OCI-LY1 (cell line): ENCODE results near the gene ADGRG2.

Source experiments
- H2AFZ ChIP-seq: fragments of 200-600 bp; sonication (generic), shearing (Covaris generic); 2 replicates; pipeline ENCODE4 v1.6.0; 2014; ENCODE audit warnings: antibody characterized with exemption, mild to moderate bottlenecking, low read length
- H3F3A ChIP-seq: fragments of 200-600 bp; sonication (generic), shearing (Covaris generic); 2 replicates; pipeline ENCODE4 v1.6.0; 2014; ENCODE audit warnings: mild to moderate bottlenecking, antibody characterized with exemption, low read length, moderate library complexity; ENCODE audit not compliant: insufficient read depth
- H3K27ac ChIP-seq: fragments of 200-600 bp; sonication (generic); 2 replicates; pipeline ENCODE4 v1.5.1; 2014; ENCODE audit warnings: low read length, mixed run types, mild to moderate bottlenecking, low read depth; ENCODE audit not compliant: poor library complexity, severe bottlenecking
- H3K27me3 ChIP-seq: fragments of 200-600 bp; sonication (generic); 2 replicates; pipeline ENCODE4 v1.6.0; 2014; ENCODE audit warnings: antibody characterized with exemption, mild to moderate bottlenecking, low read length, moderate library complexity; ENCODE audit not compliant: insufficient read depth
- H3K36me3 ChIP-seq: fragments of 200-600 bp; sonication (generic); 2 replicates; pipeline ENCODE4 v1.6.1; 2014; ENCODE audit warnings: mild to moderate bottlenecking, antibody characterized with exemption, low read length, moderate library complexity, mixed read lengths; ENCODE audit not compliant: insufficient read depth
- H3K4me1 ChIP-seq: fragments of 200-600 bp; sonication (generic); 2 replicates; pipeline ENCODE4 v1.5.1; 2014; ENCODE audit warnings: mild to moderate bottlenecking, low read length, moderate library complexity; ENCODE audit not compliant: insufficient read depth, severe bottlenecking
- H3K4me2 ChIP-seq: fragments of 200-600 bp; sonication (generic), shearing (Covaris generic); 2 replicates; pipeline ENCODE4 v1.6.1; 2014; ENCODE audit warnings: low read length
- H3K4me3 ChIP-seq: fragments of 200-600 bp; sonication (generic); 2 replicates; pipeline ENCODE4 v1.5.1; 2014; ENCODE audit warnings: low read length, low read depth, mild to moderate bottlenecking, mixed read lengths; ENCODE audit not compliant: poor library complexity, severe bottlenecking
- H3K79me2 ChIP-seq: fragments of 200-600 bp; shearing (Covaris generic); 2 replicates; pipeline ENCODE4 v1.6.1; 2016; ENCODE audit warnings: mixed run types, low read length, mixed read lengths; ENCODE audit not compliant: insufficient read depth
- H3K9ac ChIP-seq: fragments of 200-600 bp; sonication (generic), shearing (Covaris generic); 2 replicates; pipeline ENCODE4 v1.6.1; 2014; ENCODE audit warnings: mild to moderate bottlenecking, low read length, mixed read lengths
- H3K9me2 ChIP-seq: fragments of 200-600 bp; sonication (generic), shearing (Covaris generic); 2 replicates; pipeline ENCODE4 v1.6.1; 2014; ENCODE audit warnings: low read depth, mild to moderate bottlenecking, low read length, mixed read lengths
- H3K9me3 ChIP-seq: fragments of 200-600 bp; shearing (Covaris generic); 2 replicates; pipeline ENCODE4 v1.6.1; 2014; ENCODE audit warnings: low read length, mixed read lengths
- H4K20me1 ChIP-seq: fragments of 200-600 bp; sonication (generic), shearing (Covaris generic); 2 replicates; pipeline ENCODE4 v1.6.0; 2016; ENCODE audit warnings: mild to moderate bottlenecking, low read length; ENCODE audit not compliant: insufficient read depth
- CTCF ChIP-seq: fragments of 200-600 bp; sonication (generic), shearing (Covaris generic); IDR thresholded peaks from 2 replicates; pipeline ENCODE4 v1.5.1; 2017; ENCODE audit warnings: mild to moderate bottlenecking, antibody characterized with exemption, low read length, moderate library complexity, mixed read lengths
- EZH2 ChIP-seq: fragments of 200-600 bp; sonication (generic), shearing (Covaris generic); IDR thresholded peaks from 2 replicates; pipeline ENCODE4 v1.8.0; 2017; ENCODE audit warnings: borderline replicate concordance, mixed run types, mild to moderate bottlenecking, antibody characterized with exemption, low read length, moderate library complexity, mixed read lengths

ADGRG2 gene

GRCh38 chrX:19129694-19130093, 7.4 kb upstream of the ADGRG2 start:
- Histone ChIP-seq H3K4me2 (no peak overlapping the region), H3K4me3 (no peak overlapping the region), H3K9me2 (no peaks in the 10 kb centered on the region), H3K27ac (no peak overlapping the region), H2AFZ (no peak overlapping the region), H3K9me3 (no peaks in the 10 kb centered on the region), H4K20me1 (no peaks in the 10 kb centered on the region), H3K27me3 (no peaks in the 10 kb centered on the region), H3K9ac (no peak overlapping the region), H3K79me2 (no peaks in the 10 kb centered on the region), H3K4me1 (no peaks in the 10 kb centered on the region), H3F3A (no peaks in the 10 kb centered on the region), H3K36me3 (no peaks in the 10 kb centered on the region)
- no peak for TF ChIP-seq CTCF
- TF ChIP-seq EZH2: no peak

- Histone ChIP-seq H3K9ac (no peak overlapping the region), H3F3A (no peaks in the 10 kb centered on the region), H3K4me2 (no peak overlapping the region), H3K4me3 (no peak overlapping the region), H3K27me3 (no peaks in the 10 kb centered on the region), H3K4me1 (no peaks in the 10 kb centered on the region), H4K20me1 (no peaks in the 10 kb centered on the region), H3K36me3 (no peaks in the 10 kb centered on the region), H3K79me2 (no peaks in the 10 kb centered on the region), H3K9me2 (no peaks in the 10 kb centered on the region), H2AFZ (no peak overlapping the region), H3K27ac (no peak overlapping the region), H3K9me3 (no peaks in the 10 kb centered on the region)
- no peak for TF ChIP-seq EZH2
Measured at GRCh38 chrX:19127649-19128168, 5.4 kb upstream of the ADGRG2 start.

GRCh38 chrX:19122641-19123009, 357 bp upstream of the ADGRG2 start:
- H2AFZ ChIP-seq: no peak overlapping the region
- H3K9me2 ChIP-seq: no peaks in the 10 kb centered on the region
- no peaks in the 10 kb centered on the region for H3K36me3 ChIP-seq
- H3F3A ChIP-seq: no peaks in the 10 kb centered on the region
- H3K79me2 ChIP-seq: no peaks in the 10 kb centered on the region
- H3K9ac ChIP-seq: no peak overlapping the region
- TF ChIP-seq CTCF (no peak), EZH2 (no peak)
- H3K9me3 ChIP-seq: no peaks in the 10 kb centered on the region
- H3K4me1 ChIP-seq: no peaks in the 10 kb centered on the region
- no peaks in the 10 kb centered on the region for H4K20me1 ChIP-seq
- H3K27ac ChIP-seq: no peak overlapping the region
- no peak overlapping the region for H3K4me3 ChIP-seq
- H3K27me3 ChIP-seq: no peaks in the 10 kb centered on the region
- H3K4me2 ChIP-seq: no peak overlapping the region

GRCh38 chrX:19121466-19121865, 802 bp downstream of the ADGRG2 start:
- Histone ChIP-seq H3K36me3 (no peaks in the 10 kb centered on the region), H3K4me2 (no peak overlapping the region), H3K9me3 (no peaks in the 10 kb centered on the region), H3K79me2 (no peaks in the 10 kb centered on the region), H3K9ac (no peak overlapping the region), H4K20me1 (no peaks in the 10 kb centered on the region), H3K4me1 (no peaks in the 10 kb centered on the region), H3K27me3 (no peaks in the 10 kb centered on the region), H3F3A (no peaks in the 10 kb centered on the region), H3K4me3 (no peak overlapping the region), H3K27ac (no peak overlapping the region), H3K9me2 (no peaks in the 10 kb centered on the region), H2AFZ (no peak overlapping the region)
- TF ChIP-seq CTCF (no peak), EZH2 (no peak)
